Kidney epithelial cell (primary cell): ENCODE measurements around the gene ATP23. TPM values are rescaled to one million over a fixed set of nuclear protein-coding genes. Genes with fewer than 3 reads are reported as not detected.

ENCODE experiments used
- DNase-seq: peaks from one replicate; pipeline ENCODE4 v3.0.0-alpha.2; 2010; ENCODE audit warnings: low read depth
- H3K27me3 ChIP-seq: 2 replicates; pipeline ENCODE4 v1.6.0; 2011; ENCODE audit warnings: low read length; ENCODE audit not compliant: control insufficient read depth, insufficient read depth
- H3K36me3 ChIP-seq: 2 replicates; pipeline ENCODE4 v1.5.1; 2011; ENCODE audit warnings: low read length; ENCODE audit not compliant: control insufficient read depth, insufficient read depth
- H3K4me3 ChIP-seq: 2 replicates; pipeline ENCODE4 v1.5.1; 2011; ENCODE audit warnings: low read depth, mild to moderate bottlenecking, control low read depth, low read length
- CTCF ChIP-seq: IDR thresholded peaks from 2 replicates; pipeline ENCODE4 v1.5.1; 2011; ENCODE audit warnings: mild to moderate bottlenecking, moderate library complexity, low read length, control low read depth, inconsistent platforms; ENCODE audit not compliant: insufficient read depth, poor library complexity, severe bottlenecking
- total RNA-seq: library from RNA; depleted of rRNA; stranded (reverse); fragments of >200 nt; gene quantifications from 2 replicates; pipeline ENCODE4 v1.2.3, GENCODE V29; 2015

The ATP23 gene
- total RNA-seq, 1 donor from 2014 or later, result 8.0 TPM

DNA sequence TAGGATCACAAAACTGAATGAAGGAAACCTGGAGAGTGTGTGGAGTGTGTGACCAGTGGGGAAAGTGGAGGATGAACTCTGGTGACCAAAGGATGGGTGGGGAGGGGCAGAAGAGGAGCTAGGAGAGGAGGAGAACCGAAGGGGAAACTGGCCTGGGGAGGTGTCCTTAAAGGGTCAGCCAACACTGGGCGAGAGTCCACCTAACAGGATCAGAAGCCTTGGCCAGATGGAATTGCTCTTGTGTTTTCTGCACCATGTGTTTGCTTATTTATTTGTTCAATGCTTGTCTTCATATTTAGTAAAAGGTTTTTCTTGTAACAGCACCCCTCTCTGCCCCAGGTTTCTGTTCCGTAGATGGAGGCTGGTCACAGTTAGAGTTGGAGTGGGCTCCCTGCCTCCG lies 34.5 kb upstream of the ATP23 start:
- peaks cover 7% of the 10 kb centered on the region for H3K27me3 ChIP-seq
- TF ChIP-seq CTCF, result no peak
- DNase-seq, result no peak
- no peak overlapping the region for H3K4me3 ChIP-seq
- H3K36me3 ChIP-seq, result no peaks in the 10 kb centered on the region

DNA sequence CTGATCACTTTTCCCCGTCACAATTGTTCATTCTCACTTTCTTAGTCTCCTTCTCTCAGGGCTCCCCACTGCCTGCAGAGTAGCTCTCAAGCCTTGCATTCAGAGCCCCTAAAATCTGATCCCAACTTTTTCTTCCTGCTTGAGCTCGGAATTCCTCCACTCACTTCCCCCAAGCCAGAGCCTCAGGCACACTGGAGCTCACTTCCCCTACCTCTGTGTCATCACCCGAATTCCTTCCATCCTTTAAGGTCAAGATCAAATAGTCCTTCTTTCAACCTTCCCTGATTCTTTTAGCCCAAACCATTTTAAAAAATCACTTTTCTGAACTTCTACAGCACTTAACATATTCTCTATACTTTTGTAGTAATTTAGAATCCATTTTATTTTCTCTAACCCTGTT lies 34.1 kb upstream of the ATP23 start:
- DNase-seq, result no peak
- no peak for TF ChIP-seq CTCF
- Histone ChIP-seq H3K4me3 (no peak overlapping the region), H3K27me3 (peaks cover 7% of the 10 kb centered on the region), H3K36me3 (no peaks in the 10 kb centered on the region)

DNA sequence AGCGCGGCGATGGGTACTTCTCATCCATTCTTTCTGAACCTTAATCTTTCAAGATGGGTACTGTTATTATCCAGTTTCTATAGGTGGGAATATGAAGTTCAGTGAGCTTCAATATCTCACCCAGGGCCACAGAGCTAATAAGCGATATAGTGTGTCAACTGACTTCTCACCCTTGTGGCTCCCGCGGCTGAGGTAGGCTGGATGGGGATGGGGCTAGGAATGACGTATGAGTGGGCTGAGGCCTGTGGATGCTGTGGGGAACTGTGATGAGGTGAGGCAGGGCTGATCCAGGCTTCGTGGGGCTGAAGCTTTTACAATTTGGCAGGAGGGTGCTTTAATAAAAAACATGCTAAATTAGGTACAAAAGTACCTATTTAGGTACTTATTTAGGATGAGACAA lies 32.9 kb upstream of the ATP23 start:
- TF ChIP-seq CTCF, result no peak
- Histone ChIP-seq H3K36me3 (no peaks in the 10 kb centered on the region), H3K4me3 (no peak overlapping the region), H3K27me3 (peaks cover 7% of the 10 kb centered on the region)
- DNase-seq, result no peak

DNA sequence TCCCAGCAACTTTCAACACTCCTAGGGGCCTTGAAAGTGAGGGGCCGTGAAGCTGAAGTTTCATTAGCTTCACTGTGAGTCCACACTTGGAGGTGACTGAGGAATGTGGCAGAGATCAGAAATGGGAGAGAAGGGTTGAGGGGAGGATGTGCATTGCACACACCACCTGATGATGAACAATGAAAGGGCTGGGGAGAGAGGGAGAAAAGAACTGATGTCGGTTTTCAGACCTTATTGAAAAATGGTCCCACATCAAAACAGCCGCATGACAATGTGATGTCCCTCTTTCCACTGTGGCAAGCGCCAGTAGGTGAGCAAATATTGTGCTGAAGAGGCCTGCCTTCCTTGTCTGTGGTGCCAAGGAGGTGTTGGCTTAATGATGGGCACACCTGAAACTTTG lies 32.3 kb upstream of the ATP23 start:
- no peak for DNase-seq
- Histone ChIP-seq H3K27me3 (peaks cover 10% of the 10 kb centered on the region), H3K36me3 (no peaks in the 10 kb centered on the region), H3K4me3 (no peak overlapping the region)
- TF ChIP-seq CTCF, result no peak

DNA sequence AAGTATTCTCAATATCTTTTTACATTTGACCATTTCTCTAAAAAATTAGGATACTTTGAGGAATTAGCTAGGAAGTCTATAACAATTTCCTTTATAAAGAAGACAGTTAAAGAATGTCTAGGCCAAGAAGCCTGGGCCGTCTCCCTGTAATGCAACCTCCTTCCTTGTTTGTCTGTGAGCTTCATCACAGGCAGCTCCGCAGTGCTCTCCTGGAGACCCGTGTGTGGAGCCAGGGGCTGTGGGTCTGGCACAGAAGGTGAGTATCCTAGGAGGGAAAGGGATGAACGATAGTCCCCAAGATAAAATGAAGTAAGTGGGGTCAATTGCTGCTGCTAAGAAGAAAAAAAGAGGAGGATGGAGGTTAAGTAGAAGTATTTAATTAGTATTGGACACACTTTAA lies 31.8 kb upstream of the ATP23 start:
- no peak for DNase-seq
- no peaks in the 10 kb centered on the region for H3K36me3 ChIP-seq
- H3K4me3 ChIP-seq, result no peak overlapping the region
- TF ChIP-seq CTCF, result no peak
- peaks cover 11% of the 10 kb centered on the region for H3K27me3 ChIP-seq

- DNase-seq, result no peak
- TF ChIP-seq CTCF, result no peak
- Histone ChIP-seq H3K36me3 (no peaks in the 10 kb centered on the region), H3K4me3 (no peak overlapping the region), H3K27me3 (peaks cover 7% of the 10 kb centered on the region)
These were observed 23.2 kb upstream of the ATP23 start for GRCh38 chr12:57918147-57918546.
